Lung (tissue), 16 donors: Measurements from ENCODE around the gene RIMS3. TPM values are rescaled to one million over a fixed set of nuclear protein-coding genes. Genes with fewer than 3 reads are reported as not detected.

Experiments used
- ATAC-seq: fragments of 200-7000 bp; cut with Tn5 transposase; one replicate; pipeline ENCODE4 v1.9.1; 2020; ENCODE audit warnings: moderate number of reproducible peaks; ENCODE audit not compliant: insufficient read depth, low FRiP score
- DNase-seq, 3 donors: peaks; one replicate each; pipeline ENCODE4 v3.0.0-alpha.2; 2013 to 2017
- H3K27ac ChIP-seq, 2 donors: one replicate each; pipeline ENCODE4 v1.5.1; 2013; ENCODE audit warnings: mild to moderate bottlenecking in 2 of 2, moderate library complexity in 2 of 2, control low read depth in 1 of 2, inconsistent platforms in 1 of 2, low read depth in 1 of 2, low read length in 1 of 2
- H3K27me3 ChIP-seq, 3 donors: one replicate each; pipeline ENCODE4 v1.5.1; 2013; ENCODE audit warnings: low read length in 2 of 3; ENCODE audit not compliant: control insufficient read depth in 3 of 3, insufficient read depth in 3 of 3
- H3K36me3 ChIP-seq, 4 donors: one replicate each; pipeline ENCODE4 v1.5.1; 2013; ENCODE audit warnings: low read length in 4 of 4, mild to moderate bottlenecking in 1 of 4, moderate library complexity in 1 of 4; ENCODE audit not compliant: control insufficient read depth in 4 of 4, insufficient read depth in 4 of 4
- H3K4me1 ChIP-seq, 5 donors: one replicate each; pipeline ENCODE4 v1.5.1; 2013; ENCODE audit warnings: low read length in 5 of 5, mild to moderate bottlenecking in 2 of 5, moderate library complexity in 1 of 5; ENCODE audit not compliant: control insufficient read depth in 5 of 5, insufficient read depth in 5 of 5
- H3K4me3 ChIP-seq: one replicate; pipeline ENCODE4 v1.5.1; 2013; ENCODE audit warnings: mild to moderate bottlenecking, control low read depth, moderate library complexity
- H3K9ac ChIP-seq, 2 donors: one replicate each; pipeline ENCODE4 v1.5.1; 2013; ENCODE audit warnings: low read length in 2 of 2, control low read depth in 1 of 2; ENCODE audit not compliant: insufficient read depth in 1 of 2
- H3K9me3 ChIP-seq, 4 donors: one replicate each; pipeline ENCODE4 v1.5.1; 2013; ENCODE audit warnings: low read length in 3 of 4, mild to moderate bottlenecking in 1 of 4, moderate library complexity in 1 of 4; ENCODE audit not compliant: control insufficient read depth in 4 of 4, insufficient read depth in 3 of 4
- CTCF ChIP-seq: IDR thresholded peaks from 2 replicates; pipeline ENCODE4 v1.5.1; 2012; ENCODE audit warnings: mild to moderate bottlenecking; ENCODE audit errors: control extremely low read depth, extremely low read depth
- WGBS, 2 donors: extraction: QIAGEN DNeasy Blood & Tissue Kit; methylation state at CpG; one replicate each; pipeline ENCODE4 v1.1.7; 2013; 5-methylcytosine and 5-hydroxymethylcytosine counted together
- long read RNA-seq, 5 donors: transcript quantifications; one replicate each; lab custom pipeline, GENCODE V29; 2026
- polyA plus RNA-seq, 2 donors: library from polyadenylated mRNA; stranded (reverse); fragments of 200-250 nt; gene quantifications; one replicate each; pipeline ENCODE4 v1.2.1, GENCODE V29; 2013
- total RNA-seq, 2 donors: library from RNA; depleted of rRNA in 1 of 2; stranded (reverse); fragments of >200 nt in 1 of 2; gene quantifications; one replicate each; pipeline ENCODE4 v1.2.1, GENCODE V29; 2014 to 2021
- donor health status: control.
- donor health status: control.
- donor health status: Bipolar disorder and iron deficiency.
- donor health status: healthy.
- donor health status: DM: yes; HTN: yes; CAD: no.

Gene RIMS3
- total RNA-seq (1 to 10 TPM; 1.7 to 5.5 TPM), polyA plus RNA-seq (1 to 10 TPM in 1 of 2 donors, under 1 TPM in 1; 0.93 to 1.3 TPM)
- long read RNA-seq, donor 1: 0 reads
- long read RNA-seq, donor 2: 0 reads
- long read RNA-seq, donor 3: 0 reads
- long read RNA-seq, donor 4: 0 reads
- long read RNA-seq, donor 5: 0 reads

- DNase-seq (peak; percentile 57 to 83 (median 62)), ATAC-seq (peak; percentile 86)
- Histone ChIP-seq H3K4me3 (peak within 1 kb of the TSS; percentile 59), H3K9ac (no peak within 1 kb of the TSS), H3K36me3 (no peaks in the 10 kb centered on the region), H3K27ac (no peak within 1 kb of the TSS), H3K4me1 (peaks cover 0 to 12% (median 0%) of the 10 kb centered on the region in 5 donors), H3K9me3 (no peaks in the 10 kb centered on the region), H3K27me3 (peaks cover 0 to 6% (median 0%) of the 10 kb centered on the region in 3 donors)
- no peak for TF ChIP-seq CTCF
- WGBS, 2 donors: 1% methylated on average over 52 to 59 of the region's 59 CpGs
Observed at GRCh38 chr1:40665335-40666171, at the start of gene RIMS3. Gene RIMS3, minus strand, starts transcription at chr1:40665682. Its CDS starts 23,757 bp downstream, at chr1:40641925.

DNA sequence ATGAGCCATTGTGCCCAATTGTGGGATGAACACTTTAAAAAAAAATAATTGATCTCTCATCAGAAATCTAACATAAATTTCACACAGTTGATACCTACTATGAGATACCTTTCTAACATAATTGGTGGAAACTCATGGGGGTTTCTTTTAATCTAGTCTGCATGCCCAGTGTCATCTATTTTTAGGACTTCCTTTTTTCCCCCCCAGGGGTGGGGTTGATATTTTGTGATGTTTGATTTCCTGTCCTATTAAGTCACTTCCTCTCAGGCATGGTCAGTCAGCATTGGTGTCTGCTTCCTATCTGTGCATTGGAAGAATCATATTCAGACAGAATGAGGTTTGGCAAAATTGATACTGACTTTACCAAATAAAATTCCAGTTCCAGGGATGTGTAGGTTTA lies 47.5 kb upstream of the RIMS3 start:
- H3K4me1 ChIP-seq: peaks cover 6 to 45% (median 7%) of the 10 kb centered on the region in 5 donors
- DNase-seq: peak in 1 of 3 donors; percentile 50
- no peak for ATAC-seq

GRCh38 chr1:40712405-40712944 lies 47.0 kb upstream of the RIMS3 start:
- TF ChIP-seq CTCF: no peak
- DNase-seq (no peak), ATAC-seq (no peak)
- Histone ChIP-seq H3K9me3 (no peaks in the 10 kb centered on the region), H3K4me1 (peaks cover 1 to 44% (median 7%) of the 10 kb centered on the region in 5 donors), H3K27ac (peak overlapping the region in 1 of 2 donors; percentile 68), H3K36me3 (peaks cover 0 to 8% (median 0%) of the 10 kb centered on the region in 4 donors), H3K9ac (no peak overlapping the region), H3K27me3 (no peaks in the 10 kb centered on the region), H3K4me3 (no peak overlapping the region)
- 55 to 75% methylated on average over 5 of the region's 5 CpGs for WGBS, 2 donors

More for the DNA sequence above, 47.5 kb upstream of the RIMS3 start:
- Histone ChIP-seq H3K9ac (no peak overlapping the region), H3K9me3 (no peaks in the 10 kb centered on the region), H3K27me3 (no peaks in the 10 kb centered on the region), H3K36me3 (peaks cover 0 to 8% (median 0%) of the 10 kb centered on the region in 4 donors), H3K4me3 (no peak overlapping the region), H3K27ac (peak overlapping the region in 1 of 2 donors; percentile 68)
- no peak for TF ChIP-seq CTCF
